GM19238 (cell line): ENCODE measurements around the gene MRPS33.
"Not testable (repeated sequence)": the region's sequence is repeated elsewhere in the genome, so short reads cannot be mapped to it uniquely, and the experiment has no call there.

Source experiments
- DNase-seq: peaks from one replicate; pipeline ENCODE4 v3.0.0; 2011; ENCODE audit warnings: low spot score; ENCODE audit not compliant: insufficient read length

The MRPS33 gene

GRCh38 chr7:141014524-141015395 lies at the start of gene MRPS33:
TSS of gene MRPS33 (minus strand) at chr7:141014952. CDS start at chr7:141010633, 4,319 bp downstream.
- peak; percentile 92 for DNase-seq

- DNase-seq: no peak
Observed at GRCh38 chr7:141057788-141058187, 43.0 kb upstream of the MRPS33 start.

GRCh38 chr7:141055146-141055545 lies 40.4 kb upstream of the MRPS33 start:
- no peak for DNase-seq

GRCh38 chr7:141053626-141054025 lies 38.9 kb upstream of the MRPS33 start:
- no peak for DNase-seq

GRCh38 chr7:141045842-141046620 lies 31.3 kb upstream of the MRPS33 start:
- no peak for DNase-seq

- DNase-seq: no peak
Observed at GRCh38 chr7:141045126-141045841, 30.5 kb upstream of the MRPS33 start.

GRCh38 chr7:141043616-141044015 lies 28.9 kb upstream of the MRPS33 start:
- DNase-seq: no peak

GRCh38 chr7:141042222-141043193 lies 27.8 kb upstream of the MRPS33 start:
- no peak for DNase-seq

- no peak for DNase-seq
Observed at GRCh38 chr7:141039376-141039775, 24.6 kb upstream of the MRPS33 start.

GRCh38 chr7:141038100-141038499 lies 23.3 kb upstream of the MRPS33 start:
- DNase-seq: not testable (repeated sequence)

- not testable (repeated sequence) for DNase-seq
Observed at GRCh38 chr7:141032539-141033323, 18.0 kb upstream of the MRPS33 start.

GRCh38 chr7:141028767-141029166 lies 14.0 kb upstream of the MRPS33 start:
- DNase-seq: no peak

- no peak for DNase-seq
Observed at GRCh38 chr7:141027043-141027442, 12.3 kb upstream of the MRPS33 start.

GRCh38 chr7:141024668-141025067 lies 9.9 kb upstream of the MRPS33 start:
- no peak for DNase-seq

GRCh38 chr7:141023295-141023694 lies 8.5 kb upstream of the MRPS33 start:
- no peak for DNase-seq

GRCh38 chr7:141017555-141017954 lies 2.8 kb upstream of the MRPS33 start:
- DNase-seq: no peak

GRCh38 chr7:141016349-141016748 lies 1.6 kb upstream of the MRPS33 start:
- no peak for DNase-seq

GRCh38 chr7:141014125-141014523 lies 628 bp downstream of the MRPS33 start:
- DNase-seq: no peak

- DNase-seq: no peak
Observed at GRCh38 chr7:141013345-141013715, 1.4 kb downstream of the MRPS33 start.
